IPS DF 4.7 (cell line): Measurements from ENCODE around the gene JAZF1.

Experiments used
- DNase-seq: peaks from one replicate; pipeline ENCODE4 v3.0.0-alpha.2; 2013; ENCODE audit warnings: low spot score; ENCODE audit errors: extremely low read depth

The JAZF1 gene

DNA sequence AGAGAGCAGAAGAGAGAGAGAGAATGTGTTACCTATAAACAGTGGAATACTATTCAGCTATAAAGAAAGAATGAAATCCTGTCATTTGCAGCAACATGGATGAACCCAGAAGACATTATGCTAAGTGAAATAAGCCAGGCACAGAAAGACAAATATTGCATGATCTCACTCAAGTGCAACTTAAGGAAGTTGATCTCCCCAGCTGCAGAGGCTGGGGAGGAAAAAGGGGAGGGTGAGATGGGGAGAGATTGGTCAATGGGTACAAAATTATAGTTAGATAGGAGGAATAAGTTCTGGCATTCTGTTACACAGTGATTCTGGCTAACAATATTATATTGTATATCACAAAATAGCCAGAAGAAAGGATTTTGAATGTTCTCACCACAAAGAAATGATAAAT is 11.2 kb upstream of the JAZF1 start:
- no peak for DNase-seq

DNA sequence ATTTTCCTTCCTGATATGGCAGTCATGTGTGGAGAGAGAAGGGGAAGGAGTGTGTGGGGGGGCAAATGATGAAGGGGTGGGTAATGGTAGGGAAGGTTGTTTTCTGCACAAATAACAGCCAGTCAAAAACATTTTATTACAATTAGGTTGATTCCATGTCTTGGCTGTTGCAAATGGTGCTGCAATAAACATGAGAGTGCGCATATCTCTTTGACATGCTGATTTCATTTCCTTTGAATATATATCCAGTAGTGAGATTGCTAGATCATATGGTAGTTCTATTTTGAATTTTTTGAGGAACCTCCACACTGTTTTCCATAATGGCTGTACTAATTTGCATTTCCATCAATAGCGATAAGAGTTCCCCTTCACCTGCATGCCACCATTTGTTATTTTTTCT is 10.6 kb upstream of the JAZF1 start:
- no peak for DNase-seq

DNA sequence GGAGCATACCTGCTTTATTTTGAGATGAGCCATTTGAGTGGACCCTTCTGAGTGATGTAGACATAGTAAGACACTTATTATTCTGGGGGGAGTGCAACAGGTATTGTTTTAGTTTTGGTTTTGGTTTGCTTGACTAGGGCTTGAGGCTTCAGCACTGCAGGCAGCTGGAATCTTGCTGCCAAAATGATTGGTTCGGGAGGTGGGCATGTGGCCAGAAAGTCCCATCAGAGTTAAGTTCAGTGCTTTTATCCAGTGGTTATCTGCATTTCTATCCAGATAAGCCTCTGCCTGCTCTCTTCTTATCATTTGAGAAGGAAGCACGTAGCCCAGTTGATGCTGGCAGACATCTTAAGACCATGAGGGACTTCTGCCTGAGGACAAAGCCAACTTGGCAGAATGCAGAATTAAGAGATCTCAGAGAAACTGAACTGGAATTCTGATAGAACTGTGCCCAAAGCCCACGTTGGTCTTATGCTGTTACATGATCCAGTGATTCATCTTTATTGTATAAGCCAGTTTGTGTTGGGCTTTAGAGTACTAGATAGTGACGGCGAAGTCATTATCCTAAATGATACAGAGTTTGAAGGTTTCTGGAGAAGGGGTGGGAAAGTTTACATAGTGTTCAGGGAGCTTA is 9.6 kb upstream of the JAZF1 start:
- DNase-seq = no peak

DNA sequence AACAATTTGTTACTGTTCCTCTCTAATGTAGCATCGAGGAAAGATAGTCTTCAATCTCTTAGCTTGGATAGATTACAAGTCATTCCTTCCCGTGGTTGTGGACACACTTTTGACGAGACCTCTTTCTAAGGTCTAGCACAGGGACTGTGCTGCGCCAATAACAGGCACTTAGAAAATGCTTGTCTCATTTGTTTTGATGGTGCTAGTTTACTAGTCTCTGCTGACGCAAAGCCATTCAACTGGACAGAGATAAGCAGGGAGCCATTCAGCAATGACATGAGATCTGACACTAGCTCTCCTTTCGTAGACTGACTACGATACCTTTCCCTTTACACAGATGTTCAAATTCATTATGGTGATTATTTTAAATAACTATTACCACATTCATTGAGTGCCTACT is 6.4 kb upstream of the JAZF1 start:
- no peak for DNase-seq

DNA sequence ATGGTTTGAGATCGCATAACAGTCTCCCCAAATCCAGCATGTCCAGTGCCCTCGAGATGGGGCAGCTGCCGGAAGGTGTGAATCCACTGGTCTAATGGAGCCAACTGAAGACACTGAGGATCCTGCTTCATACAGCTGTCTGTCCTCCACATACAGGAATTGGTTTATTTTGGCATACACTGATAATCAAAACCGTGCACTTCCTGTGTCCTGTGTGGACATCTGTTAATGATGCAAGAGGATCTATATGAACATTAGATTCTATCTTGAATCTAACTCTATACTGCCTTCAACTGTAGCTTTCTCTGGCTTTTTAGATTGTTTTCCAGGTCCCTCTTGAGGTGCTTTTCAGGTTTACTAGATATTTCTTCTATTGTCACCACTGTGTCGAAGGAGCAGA is 3.0 kb upstream of the JAZF1 start:
- no peak for DNase-seq

DNA sequence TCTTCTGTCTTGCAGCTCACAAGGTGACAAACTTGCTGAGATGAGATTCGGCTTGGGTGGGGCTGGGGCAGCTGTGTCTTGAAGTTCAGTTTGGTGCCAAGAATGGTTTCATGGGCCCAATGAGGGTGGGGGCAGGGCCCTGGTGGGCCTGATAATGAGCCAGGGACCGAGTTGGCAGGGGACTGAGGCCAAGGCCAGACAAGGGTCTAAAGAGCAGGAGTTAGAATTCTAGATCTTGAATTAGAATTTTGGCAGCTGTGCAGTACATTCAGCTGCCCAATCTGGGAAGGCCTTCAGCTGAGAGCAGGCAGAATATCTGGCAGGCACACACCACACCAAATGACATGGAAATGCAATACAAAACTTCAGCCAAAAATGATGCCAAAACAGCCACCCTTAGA is 1.5 kb upstream of the JAZF1 start:
- DNase-seq = no peak

DNA sequence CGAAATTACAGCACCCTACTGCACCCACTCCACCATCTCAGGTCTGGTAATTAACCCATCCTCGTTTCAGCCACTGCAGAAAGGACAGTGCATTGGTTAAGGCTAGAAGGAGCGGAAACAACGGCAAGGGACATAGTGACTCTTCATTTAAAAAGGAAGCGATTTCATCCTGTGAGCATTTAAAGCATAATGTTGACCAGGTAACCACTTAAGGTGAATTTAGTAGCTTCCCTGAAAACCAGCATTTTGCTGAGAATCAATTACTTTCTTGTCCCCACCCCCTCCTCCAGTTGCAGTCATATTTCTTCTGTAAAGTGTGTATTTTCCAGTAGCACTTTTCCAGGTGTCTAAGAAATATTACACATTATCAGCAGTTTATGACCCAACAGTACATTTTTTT is 821 bp upstream of the JAZF1 start:
- no peak for DNase-seq

DNA sequence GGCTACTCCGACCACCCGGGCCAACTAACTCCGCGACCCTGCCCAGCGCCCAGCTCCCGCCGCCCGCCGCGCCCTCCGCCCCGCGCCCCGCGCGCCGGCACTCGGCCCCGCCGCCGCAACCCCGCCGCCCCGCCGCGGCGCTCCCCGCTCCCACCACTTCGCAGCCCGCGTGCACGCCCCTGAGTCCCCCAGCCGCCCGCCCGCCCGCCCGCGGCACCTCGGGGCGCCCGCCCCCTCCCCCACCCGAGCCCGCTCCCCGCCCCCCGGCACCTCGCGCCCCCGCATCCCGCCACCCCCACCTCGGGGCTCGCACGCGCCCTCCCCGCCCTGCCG is 598 bp downstream of the JAZF1 start:
- DNase-seq = no peak

DNA sequence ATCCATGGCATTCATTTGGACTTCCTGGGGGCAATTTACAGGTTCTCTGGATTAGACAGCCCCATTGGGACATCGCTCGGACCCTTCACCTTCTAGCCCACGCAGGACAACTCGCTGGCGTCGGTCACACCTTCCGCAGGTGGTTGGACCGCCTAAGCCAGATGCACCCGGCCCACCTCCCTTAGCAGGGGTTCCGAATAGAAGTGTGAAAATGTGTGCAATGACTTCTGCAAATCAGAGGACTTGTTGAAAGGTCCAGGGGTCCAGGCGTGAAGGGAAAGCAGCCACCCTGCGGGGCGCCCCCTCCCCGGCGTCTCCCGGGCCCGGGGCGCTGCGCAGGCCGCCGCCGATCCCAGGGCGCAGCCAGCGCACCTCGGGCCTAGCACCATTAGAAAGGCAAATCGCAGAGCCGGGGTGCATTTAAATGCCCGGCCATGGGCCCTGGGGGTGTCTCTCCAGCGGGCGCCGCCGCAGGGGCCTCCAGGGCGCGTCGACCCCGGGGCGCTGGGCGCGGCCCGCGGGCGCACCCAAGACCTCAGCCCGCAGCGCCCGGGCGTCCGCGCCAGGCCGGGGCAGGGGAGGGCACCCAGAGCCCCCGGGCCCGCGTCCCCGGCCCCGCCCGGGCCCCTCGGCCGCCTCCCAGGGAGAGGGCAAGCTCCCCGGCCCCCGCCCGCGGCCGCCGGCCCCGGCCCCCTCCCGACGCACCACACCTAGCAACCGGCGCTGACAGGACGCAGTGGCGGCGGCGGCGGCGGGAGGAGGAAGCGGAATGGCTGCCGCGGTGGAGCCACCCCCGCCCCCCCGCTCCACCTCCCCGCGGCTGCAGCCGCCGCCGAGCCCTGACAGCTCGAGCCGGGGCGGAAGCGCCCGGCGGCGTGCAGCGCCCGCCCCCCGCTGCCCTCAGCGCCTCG is 1.2 kb downstream of the JAZF1 start:
- no peak for DNase-seq

DNA sequence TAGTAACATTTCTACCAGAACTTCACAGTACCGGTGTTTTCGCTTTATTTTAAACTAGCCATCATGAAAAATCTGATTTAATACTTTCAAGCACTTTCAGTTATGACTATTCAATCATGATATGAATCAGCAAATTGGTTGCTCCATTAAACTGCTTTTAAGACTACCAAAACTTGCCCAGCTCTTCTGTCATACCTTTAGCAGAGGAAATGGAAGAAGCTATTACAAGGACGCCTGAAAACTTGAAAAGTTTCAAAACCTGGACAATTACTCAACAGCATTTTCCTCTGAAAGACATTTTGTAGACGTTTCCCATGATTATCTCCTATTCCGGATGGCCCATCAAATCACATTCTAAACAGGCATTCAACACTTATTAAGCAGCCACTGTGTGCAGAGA is 2.0 kb downstream of the JAZF1 start:
- DNase-seq = no peak

DNA sequence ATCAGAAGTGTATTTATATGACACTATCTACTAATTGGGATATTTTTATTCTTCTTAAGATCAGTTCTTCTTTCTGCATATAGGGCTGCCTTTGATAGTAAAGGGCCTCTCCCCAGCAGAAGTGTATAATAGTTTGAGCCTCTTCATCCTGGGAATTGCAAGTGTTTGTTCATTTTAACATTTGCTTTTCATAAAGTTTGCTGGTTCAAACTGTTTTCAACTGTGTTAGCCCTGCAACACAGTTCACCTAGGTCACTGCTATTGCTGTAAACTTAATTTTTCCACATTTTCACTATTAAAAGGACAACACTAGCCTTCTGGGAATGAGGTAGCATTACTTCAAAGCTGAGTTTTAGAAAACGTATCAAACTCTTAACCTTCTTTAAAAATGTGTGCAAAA is 2.8 kb downstream of the JAZF1 start:
- DNase-seq = no peak

DNA sequence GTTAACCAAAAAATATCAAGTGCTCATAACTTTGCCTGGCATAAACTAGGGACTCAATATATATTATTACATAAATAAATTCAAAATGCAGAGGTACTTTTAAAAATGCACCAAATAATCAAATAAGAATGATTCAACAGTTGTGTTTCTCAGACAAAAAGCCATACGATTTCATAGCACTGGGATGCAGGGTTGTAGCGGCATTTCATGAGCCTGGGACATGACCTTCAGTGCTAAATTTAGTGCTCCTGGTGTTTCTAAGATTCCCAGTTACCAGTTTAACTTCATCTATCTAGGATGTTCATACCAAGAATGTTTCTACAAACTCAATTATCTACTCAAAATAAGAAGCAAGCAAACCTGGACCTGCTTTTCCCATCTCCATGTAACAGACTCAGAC is 4.0 kb downstream of the JAZF1 start:
- DNase-seq = no peak

DNA sequence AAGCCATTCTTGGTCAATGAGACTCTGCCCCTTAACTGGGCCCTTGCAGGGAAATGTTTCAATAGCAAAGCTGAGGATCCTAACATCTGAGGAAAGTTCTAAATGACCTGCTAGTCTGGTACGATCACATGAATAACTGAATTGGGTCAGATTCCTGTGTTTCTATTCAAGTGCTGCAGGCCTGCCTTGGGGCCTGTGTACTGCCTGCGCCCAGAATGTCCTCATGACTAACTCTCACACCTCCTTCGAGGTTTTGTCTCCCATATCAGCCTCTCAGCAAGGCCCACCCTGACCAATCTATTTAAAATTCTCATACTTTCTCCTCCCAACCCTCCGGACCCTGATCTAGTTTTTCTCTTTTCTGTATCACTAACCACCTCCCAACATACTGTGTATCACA is 4.4 kb downstream of the JAZF1 start:
- no peak for DNase-seq

DNA sequence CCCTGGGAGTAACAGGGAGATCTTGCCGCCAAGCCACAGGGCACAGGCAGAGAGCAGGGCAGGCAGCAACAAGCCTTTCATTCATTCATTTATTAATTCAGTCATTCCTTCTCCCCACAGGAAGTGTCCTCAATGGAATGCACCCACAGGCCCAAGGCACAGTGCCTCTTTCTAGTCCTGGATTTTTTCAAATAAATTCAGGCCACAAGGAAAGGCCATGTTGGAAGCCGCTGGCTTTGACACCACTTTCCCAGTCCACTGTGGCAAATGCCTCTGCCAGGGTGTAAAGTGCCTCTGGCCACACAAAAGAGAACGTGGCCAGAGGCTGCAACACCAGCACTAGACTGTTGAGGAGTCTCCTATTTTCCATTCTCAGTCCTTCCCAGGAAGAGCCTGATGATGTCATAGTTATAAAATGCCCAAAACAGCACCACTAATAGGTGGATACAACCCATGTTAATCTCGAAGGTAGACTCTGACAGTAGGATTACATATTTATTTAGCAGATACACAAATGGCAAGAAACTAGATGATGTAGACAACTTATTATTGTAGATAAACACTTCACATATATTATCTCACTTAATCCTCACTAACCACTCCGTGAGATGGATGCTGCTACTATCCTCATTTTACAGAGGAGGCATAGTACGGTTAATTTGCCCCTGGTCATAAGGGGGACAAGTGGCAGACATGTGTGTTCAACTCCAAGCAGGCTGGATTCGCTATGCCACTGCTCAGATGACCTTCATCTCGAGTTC is 5.5 kb downstream of the JAZF1 start:
- DNase-seq = no peak

DNA sequence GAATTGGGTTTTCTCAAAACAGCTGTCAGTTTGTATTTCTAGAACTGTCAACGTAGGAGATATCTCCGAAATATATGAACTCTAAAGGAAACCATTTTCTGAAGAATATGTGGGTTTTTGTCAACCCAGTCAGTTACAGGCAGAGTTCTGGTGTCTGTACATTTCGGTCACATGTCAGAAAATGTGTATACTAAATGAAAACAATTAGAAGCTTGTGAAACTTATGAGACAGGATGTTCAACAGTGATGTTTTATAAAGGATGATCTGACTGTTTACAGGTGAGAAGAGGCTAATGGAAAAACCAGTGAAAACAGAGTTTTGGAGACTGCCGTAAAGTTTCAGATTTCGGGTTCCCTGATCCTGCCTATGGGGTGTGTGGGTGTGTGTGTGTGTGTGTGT is 6.2 kb downstream of the JAZF1 start:
- DNase-seq = no peak

DNA sequence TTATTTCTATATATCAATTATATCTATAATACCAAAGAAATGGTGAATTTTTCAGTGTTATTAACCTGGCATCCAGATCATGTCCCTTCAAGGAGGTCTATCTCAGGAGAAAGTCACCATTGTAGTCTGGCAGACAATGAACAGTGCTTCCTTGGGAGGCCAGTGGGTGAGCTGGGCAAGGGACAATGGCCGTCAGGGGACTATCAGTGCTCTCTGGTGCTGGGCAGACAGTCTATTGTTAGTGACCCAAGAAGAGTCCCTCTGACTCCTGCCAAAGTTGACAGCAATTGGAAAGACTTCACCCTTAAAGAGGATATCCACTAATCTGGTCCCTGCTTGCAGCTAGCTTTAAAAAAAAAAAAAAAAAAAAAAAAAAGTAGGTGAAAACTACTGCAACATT is 7.1 kb downstream of the JAZF1 start:
- DNase-seq = no peak

DNA sequence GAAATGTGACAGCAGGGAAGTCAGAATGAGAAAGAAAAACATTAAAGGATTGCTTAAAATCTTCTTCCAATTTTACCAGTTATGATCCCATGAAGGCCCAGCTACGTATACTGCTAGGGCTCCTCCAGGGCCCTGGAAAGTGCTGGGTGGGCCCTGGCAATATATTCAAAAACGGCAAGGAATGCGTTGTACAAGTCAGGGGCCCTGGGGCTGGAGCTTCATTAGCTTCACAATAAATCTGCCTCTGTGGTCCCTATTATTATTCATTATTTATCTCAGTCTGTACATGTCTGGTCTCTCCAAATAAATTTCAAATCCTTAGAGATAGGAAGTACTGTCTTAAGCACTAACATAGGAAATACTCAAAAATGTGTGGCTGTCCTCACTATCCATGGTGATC is 7.6 kb downstream of the JAZF1 start:
- no peak for DNase-seq

DNA sequence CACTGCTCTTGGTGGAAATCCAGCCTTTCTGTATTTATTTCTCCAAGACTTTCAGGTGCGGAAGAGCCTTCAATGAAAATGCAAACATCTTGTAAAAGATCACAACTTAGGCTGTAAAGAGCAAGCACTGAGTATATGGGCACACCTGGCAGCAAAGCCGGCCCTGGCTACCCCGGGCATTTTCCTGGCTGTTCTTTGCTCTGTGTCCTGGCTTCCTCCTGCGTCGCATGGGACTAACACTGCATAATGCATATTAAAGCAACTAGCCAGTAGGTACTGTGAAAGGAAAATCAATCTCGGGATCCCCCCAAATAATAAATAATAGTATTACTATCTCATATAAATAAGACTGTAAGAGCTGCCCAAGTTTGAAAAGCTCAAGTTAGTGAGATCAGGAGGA is 9.9 kb downstream of the JAZF1 start:
- no peak for DNase-seq

DNA sequence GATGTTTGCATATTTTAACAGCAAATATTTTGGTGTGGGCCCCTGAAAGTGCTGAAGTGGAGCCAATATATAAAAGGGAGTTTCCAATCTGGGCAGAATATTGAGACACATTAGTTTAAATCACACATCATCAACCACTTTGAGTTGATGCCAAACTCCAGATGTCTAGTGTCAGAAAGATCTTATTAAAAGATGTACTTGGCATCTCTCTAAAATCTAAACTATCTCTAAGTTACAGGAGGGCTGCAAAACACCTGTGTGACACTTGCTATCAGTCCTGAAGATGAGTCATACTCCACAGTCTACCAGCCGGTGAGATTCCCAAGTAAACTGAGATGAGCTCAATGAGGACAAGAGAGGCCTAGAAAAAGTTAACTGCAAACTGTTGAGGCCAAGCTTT is 11.4 kb downstream of the JAZF1 start:
- DNase-seq = no peak

DNA sequence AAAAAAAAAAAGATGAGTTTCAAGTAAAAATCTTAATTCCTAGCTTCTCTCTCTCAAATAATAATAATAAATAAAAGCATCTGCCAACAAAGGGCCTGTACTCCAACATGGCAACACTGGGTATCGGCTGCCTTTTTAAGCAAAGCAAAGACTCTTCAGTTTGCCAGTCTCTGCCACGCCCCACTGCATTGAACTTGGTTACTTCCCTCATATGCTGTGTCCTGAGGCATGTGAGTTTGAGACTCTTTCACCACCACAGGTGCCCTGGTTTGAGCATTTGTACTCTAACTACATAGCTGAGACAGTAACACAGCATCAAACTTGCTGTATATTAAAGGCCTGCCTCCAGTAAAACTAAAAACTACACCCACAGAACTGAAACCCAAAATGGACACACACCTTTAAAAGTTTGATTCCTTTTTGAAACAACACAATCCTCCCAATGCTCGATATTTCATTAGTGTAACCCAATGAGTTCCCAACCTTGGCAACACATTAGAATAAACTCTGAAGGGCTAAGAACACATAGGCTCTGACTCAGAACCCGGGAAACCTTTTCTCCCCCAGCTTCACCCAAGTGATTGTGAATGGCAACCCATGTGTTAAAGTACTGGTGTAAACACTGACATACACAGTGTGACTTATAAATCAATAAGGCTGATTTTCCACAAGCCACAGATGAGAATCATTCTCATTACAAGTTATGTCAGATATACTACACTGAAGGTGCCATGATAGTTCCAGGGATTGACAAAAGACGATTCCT is 12.0 kb downstream of the JAZF1 start:
- no peak for DNase-seq

DNA sequence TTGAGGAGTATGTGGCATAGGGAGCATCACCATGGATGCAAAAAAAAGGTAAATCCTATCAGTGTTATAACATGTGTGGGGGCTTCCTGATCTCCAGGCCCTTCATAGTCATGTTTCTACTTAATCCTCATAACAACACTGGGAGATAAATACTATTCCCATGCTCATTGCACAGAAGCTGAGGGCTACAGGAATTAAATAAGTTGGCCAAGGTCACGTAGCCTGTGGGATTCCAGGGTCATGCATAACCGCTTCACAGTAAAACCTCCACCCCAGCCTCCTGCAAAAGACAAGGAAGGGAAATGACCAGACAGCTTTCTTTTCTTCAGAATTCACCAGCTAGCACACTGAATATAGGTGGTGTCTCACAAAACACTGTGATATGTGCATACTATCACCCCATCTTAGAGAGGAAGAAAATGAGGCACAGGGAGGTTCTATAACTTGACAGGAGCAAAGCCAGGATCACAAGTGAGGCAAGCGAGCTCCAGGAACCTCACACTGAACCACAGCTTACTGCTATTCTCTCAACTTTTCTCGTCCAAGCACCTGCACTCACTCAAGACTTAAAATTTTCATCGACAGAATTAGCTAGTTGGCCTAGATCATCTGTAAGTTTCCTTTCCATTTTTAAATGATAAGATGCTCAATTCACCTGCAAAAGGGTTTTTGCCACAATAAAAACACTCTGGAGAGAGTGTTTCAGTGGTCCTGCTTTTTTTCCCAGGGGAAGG is 13.4 kb downstream of the JAZF1 start:
- DNase-seq = no peak
